ENCODE results near the gene OPN3. TPM values are rescaled to one million over a fixed set of nuclear protein-coding genes. Genes with fewer than 3 reads are reported as not detected.

Gene OPN3
- total RNA-seq, 4 donors from 2014 or later: 10.9 to 20.0 (median 12.8) TPM

DNA sequence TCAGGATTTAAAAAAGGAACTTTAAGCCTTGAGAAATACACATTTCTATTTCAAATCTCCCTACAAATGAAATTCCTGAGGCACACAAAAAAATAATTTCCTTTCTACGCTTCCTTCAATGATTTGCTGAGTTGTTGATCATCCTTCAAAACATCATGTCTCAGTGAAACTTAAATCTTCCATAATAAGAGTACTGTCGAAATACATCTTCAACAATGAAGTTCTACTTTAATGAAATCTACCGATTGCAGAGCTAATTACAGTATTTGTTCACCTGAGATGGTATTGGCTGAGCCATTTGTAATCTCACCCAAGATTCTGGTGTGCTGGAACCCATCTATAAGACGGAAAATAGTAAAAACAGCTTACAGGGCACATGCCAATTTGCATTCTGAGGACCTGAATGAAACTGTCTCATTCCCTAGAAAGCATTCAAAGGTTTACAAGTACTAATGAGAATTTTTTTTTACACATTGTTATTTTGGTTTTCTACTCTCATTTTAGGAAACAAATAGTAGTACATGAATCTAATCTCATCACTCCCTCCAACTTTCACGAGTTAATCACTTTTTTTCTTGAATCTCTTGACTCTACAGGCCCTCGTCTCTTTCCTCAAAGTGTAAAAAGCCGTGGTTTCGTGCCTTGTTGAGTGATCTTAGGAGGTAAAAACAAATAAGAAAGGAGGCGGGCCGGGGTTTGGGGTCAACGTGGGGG, 1.1 kb downstream of the OPN3 start:
- DNase-seq (ENCODE audit: low spot score): no peak
- TF ChIP-seq, protein P1, sequence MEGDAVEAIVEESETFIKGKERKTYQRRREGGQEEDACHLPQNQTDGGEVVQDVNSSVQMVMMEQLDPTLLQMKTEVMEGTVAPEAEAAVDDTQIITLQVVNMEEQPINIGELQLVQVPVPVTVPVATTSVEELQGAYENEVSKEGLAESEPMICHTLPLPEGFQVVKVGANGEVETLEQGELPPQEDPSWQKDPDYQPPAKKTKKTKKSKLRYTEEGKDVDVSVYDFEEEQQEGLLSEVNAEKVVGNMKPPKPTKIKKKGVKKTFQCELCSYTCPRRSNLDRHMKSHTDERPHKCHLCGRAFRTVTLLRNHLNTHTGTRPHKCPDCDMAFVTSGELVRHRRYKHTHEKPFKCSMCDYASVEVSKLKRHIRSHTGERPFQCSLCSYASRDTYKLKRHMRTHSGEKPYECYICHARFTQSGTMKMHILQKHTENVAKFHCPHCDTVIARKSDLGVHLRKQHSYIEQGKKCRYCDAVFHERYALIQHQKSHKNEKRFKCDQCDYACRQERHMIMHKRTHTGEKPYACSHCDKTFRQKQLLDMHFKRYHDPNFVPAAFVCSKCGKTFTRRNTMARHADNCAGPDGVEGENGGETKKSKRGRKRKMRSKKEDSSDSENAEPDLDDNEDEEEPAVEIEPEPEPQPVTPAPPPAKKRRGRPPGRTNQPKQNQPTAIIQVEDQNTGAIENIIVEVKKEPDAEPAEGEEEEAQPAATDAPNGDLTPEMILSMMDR (IDR thresholded peaks at IDR 0.05): no peak
- no peak for ATAC-seq (ENCODE audit: low FRiP score)

- DNase-seq (ENCODE audit: low spot score): no peak
- TF ChIP-seq, protein P1 (IDR thresholded peaks at IDR 0.05): no peak
- ATAC-seq (ENCODE audit: low FRiP score): no peak
These were observed 2.0 kb downstream of the OPN3 start for GRCh38 chr1:241638099-241638682.

GRCh38 chr1:241637604-241638003, 2.6 kb downstream of the OPN3 start:
- TF ChIP-seq, protein P1 (IDR thresholded peaks at IDR 0.05): no peak
- no peak for DNase-seq (ENCODE audit: low spot score)
- ATAC-seq (ENCODE audit: low FRiP score): no peak

DNA sequence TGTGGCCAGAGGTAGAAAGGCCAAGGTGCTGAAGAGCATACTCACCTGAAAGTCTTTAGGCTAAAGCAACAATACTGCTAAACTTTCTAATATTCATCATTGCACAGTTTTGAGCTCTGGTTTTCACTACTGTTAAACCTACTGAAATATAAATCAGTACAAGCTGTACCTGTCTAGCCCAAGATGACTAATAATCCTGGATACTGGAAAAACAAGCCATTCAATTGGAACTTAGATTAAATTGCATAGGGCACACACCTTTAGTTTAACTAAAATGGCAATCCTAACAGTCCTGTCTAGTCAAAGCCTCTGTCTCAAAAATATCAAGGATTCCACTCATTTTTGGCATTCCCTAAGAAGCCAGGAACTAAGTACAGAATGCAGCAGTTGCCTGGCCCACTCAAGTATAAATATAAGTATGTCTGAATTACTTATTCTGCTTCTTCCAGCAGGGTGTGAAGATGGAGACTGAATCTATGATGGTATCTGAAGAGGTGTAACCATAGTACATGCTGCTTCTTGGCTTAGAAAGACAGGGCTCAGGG, 3.1 kb downstream of the OPN3 start:
- ATAC-seq (ENCODE audit: low FRiP score) (no peak), DNase-seq (ENCODE audit: low spot score) (no peak)
- TF ChIP-seq, protein P1 (IDR thresholded peaks at IDR 0.05): no peak

- no peak for ATAC-seq (ENCODE audit: low FRiP score)
- DNase-seq (ENCODE audit: low spot score): no peak
- TF ChIP-seq, protein P1 (IDR thresholded peaks at IDR 0.05): no peak
These were observed 3.9 kb downstream of the OPN3 start for GRCh38 chr1:241636291-241636690.

DNA sequence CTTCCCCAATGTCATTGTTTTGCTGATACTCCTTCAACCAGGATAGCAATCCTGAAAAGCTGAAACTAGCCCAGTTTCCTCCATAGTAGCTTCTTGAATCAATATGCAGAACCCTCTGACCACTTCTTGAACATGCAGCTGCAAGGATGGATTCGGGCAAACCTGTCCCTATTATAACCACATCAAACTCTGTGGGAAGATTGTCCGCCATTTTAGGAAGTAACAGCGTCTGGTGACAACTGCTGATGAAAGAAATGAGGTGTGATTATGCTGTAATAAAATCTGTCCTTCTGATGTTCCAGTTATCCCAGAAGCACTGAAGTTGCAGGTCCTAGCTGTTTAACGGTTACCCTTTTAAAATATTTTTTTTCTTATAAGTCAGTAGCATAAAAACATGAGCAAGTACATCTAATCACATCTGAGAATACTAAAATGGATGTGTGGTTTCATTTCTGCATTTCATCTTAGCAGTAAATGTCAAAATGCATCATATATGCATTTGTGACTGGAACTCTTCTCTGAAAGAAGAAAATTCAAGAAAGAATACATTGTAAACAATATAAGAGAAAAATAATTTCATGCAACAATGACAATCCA, 4.5 kb downstream of the OPN3 start:
- ATAC-seq (ENCODE audit: low FRiP score) (no peak), DNase-seq (ENCODE audit: low spot score) (no peak)
- TF ChIP-seq, protein P1 (IDR thresholded peaks at IDR 0.05): no peak

Measured in omental fat pad (tissue), 4 donors.